RPMI7951 (cell line): ENCODE data around the gene IFRD2. TPM values are rescaled to one million over a fixed set of nuclear protein-coding genes. Genes with fewer than 3 reads are reported as not detected.

Experiments
- DNase-seq: peaks from one replicate; pipeline ENCODE4 v3.0.0-alpha.2; 2012; ENCODE audit warnings: low read depth
- total RNA-seq: library from RNA; depleted of rRNA; stranded (reverse); fragments of >200 nt; shearing (Covaris generic); gene quantifications from 2 replicates; pipeline ENCODE4 v1.2.3, GENCODE V29; 2014

The IFRD2 gene
- total RNA-seq, 1 experiment from 2014 or later: 97.9 TPM

DNA sequence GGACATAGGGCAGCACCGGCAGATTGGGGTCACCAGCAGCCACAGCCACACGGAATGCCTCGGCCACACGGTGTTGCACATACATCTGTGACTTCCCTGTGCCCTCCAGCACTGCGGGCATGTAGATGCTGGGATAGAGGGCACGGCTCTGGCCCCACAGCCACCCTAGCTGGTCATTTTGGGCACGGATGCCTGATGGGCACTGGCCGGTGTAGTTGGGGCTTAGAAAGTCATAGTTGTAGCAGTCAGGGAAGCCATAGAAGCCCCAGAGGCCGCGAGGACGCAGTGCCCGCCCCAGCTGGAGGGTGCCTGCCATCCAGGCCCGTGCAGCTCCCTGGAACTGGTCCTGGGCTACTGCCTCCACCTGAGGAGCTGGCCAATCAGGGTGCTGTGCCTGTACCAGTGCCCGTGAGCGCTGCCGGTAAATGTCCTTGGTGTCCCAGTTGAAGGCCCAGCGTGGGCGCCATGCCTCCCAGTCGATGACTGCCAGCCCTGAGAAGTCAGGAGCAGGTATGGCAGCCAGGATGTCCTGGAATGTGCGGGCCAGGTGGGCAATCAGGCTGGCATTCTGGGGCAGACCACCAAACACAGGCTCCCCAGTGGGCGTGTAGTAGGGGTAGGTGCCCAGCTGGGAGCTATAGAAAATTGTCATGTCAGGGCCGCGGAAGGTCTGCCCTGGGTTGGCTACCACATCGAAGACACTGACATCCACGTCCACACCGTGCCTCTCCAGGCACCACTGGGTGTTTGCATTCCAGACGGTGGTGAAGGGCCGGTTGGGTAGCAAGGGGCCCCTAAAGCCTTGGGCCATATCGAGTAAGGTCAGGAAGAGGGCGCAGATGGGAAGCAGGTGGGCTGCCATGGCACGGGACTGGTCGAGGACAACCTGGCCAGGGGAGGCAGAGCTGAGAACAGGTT, 10.1 kb upstream of the IFRD2 start:
- no peak for DNase-seq

DNA sequence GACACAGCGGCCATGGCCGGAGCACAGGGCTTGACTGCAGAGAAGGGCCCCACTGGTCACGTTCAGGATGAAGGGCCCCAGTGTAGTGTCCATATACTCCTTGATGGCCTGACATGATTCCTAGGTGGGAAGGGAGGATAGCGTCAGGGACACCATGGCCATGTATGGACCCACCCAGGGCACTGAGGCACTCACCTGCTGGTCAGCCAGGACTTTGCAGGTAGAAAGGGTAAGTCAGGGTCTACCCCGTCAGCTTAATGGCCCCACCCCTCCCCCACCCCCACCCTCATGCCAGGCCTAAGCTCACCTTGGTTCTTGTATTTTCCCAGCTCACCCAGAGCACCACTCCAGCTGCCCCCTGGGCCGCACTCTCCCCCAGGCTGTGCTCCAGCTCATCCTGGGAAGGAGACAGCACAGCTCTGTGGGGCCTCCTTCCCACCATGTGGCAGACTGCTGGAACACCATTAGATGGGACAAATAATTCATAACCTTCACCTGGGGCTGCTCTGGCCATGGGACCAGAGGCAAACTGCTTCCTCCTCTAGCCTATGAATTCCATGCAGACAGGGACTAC, 8.5 kb upstream of the IFRD2 start:
- no peak for DNase-seq

DNA sequence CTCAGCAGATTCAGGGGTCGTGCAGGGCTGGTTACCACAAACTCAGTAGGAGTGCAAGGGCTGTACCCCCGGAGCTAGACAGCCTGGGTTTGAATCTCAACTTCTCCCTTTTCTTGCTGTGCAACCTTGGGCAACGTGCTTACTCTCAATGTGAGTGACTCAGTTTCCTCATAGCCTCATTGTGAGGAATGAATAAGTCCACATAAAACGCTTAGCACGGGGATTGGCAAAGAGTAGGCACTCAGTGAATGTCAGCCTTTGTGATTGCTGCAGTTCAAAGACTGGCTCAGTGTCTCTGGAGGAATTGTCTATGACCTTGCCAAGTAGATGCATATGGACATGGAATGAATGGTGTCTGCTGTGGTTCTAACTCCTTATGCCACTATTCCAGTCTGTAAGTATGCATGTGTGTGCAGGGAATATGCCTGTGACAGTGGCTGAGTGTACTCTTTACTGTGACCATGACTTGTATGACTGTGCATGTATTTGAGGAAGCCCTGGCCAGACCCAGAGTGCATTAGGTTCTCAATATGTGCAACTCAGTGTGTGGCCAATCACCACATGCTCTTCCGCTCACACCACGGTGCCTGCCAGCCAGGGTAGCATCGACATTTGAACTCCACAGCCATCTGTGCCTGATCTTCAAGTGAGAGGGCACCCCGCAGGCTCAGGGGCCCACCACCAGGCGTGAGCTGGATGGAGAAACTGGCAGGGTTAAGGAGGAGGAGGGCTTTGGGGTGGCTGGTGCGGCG, 7.9 kb upstream of the IFRD2 start:
- DNase-seq: peak; percentile 40

DNA sequence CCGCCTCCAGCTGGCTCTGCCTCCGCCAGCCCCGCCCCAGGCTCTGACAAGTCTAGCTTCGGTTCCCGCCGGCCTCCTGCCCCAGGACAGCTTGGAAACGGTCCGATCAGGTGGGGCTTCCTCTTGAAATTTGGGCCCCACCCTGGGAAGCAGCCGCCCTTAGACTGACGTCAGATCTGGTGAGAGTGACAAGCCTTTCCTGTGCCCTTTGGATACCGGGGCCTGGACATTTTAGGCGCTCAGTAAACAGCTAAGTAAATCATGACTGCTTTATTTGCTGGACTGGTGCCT, 7.4 kb upstream of the IFRD2 start:
- DNase-seq: no peak

DNA sequence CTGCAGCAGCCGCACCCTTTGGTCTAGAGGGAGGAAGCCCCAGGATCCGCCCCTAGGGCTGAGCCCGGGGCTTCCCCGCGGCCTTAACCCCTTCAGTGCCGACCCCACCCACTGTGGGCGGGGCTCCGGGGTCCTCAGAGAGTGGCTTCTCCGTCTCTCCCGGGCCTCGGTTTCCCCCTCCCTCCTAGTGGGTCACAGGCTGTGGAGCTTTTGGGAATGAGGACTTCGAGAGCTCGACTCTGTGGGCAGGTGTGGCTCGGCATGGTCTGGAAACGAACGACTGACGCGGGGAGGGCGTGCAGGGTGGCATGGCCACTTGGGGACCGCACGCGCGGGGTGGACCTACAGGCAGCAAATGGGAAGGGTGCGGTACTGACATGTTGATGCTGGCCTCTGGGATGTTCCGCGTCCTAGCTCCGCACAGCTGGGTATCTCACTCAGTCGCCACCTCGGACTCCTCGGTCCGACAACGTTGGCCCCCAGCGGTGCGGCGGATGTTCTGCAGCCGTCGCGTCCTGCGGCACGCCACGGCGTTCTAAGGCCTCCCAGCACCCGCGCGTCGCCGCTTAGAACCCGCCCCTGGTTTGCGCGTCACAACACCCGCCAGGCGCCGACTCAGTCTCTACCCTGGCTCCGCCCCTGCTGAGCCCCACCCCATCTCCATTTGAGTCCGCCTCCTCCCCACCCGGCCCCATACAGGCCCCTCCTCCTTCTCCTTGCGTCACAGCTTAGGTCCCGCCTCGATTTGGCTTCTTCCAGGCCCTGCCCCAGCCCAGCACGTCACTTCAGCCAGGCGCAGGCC, 6.8 kb upstream of the IFRD2 start, which contains the start of the genes HYAL3 and NAA80:
TSS of gene HYAL3 (minus strand) at position 570 of the 802 bp plus-strand sequence. CDS start 3,803 bp downstream, outside the sequence.
TSS of gene NAA80 (minus strand) at position 570 of the 802 bp plus-strand sequence. CDS start 1,942 bp downstream, outside the sequence.
- peak; percentile 99 for DNase-seq

DNA sequence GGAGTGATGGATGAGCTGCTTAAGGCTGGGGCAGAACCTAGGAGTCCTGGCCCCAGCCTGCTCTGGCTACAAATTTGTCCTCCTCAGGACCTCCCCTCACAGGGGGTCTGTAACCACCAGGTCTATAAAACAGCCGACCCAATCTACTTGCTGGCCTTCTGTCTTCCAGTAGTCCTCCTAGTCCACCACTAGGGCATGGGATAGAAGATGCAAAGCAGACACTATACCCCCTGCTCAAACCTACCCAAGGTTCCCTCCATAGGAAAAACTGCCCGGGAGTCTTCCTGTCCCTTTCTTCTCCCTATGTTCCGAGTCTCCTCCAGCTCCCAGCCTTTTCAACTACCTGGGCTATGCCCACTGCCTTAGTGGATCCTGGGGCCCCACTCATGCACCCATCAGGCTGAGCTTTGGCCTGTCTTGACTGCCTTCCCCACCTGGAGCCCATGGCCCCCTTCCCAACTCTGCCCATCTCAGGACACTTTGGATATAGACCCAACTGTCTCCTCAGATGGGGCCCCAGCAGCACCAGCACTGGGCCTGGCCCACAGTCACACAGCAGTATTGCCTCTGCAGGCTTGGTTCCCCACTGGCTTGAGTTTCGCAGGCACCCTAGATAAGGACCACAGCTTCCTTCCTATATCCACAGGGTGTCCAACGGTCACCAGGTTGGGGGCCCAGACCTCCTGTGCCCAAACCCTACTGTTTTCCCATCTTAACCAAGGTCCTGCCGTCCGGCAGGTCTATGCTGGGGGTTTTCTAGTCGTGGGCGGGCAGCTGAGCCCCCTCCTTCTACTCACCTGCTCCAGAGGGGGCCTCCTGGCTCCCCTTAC, 5.9 kb upstream of the IFRD2 start:
- no peak for DNase-seq

DNA sequence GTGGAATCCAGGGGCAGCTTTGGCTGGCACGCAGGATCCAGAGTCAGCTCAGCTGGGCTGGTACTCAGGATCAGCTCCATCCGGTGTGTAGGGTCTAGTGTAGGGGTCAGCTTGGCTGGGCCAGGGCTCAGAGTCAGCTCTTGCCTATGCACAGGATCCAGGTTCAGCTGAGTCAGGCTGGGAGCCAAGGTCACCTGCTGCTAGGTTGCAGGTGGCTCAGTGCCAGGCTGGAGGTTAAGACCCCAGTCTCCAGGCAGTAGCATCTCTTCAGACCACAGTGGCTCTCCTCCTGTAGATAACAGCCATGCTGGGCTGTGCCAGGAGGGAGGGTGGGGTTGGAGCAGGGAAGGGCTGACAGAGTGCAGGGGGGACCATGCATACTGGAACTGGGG, 5.2 kb upstream of the IFRD2 start:
- DNase-seq: no peak

DNA sequence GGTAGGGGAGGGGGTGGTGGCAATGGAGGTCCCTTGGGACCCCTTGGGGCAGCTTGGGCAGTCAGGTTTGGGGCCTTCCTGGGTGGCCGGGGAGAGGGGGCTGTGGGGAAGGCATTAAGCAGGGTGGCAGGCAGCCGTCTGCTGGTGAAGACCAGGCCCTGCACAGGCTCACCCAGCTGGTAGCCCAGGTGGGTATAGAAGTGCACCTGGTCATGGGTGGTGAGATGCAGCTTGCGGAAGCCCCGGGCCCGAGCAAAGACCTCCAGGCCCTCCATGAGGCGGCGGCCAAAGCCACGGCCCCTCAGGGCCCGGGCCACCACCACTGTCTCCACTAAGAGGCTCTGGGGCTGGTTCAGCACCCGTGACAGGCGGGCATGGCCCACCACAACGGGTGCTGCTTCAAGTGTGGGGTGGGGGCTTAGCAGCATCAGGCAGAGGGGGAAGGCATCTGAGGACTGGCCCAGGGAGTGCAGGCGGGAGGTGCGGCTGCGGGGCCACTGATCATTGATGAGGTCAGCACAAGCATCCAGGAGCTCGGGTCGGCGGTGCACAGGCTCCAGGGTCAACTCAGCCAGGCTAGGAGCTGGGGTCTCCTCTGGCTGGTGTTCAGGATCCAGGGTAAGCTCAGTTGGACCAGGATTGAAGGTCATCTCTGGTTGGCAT, 4.6 kb upstream of the IFRD2 start:
- no peak for DNase-seq

DNA sequence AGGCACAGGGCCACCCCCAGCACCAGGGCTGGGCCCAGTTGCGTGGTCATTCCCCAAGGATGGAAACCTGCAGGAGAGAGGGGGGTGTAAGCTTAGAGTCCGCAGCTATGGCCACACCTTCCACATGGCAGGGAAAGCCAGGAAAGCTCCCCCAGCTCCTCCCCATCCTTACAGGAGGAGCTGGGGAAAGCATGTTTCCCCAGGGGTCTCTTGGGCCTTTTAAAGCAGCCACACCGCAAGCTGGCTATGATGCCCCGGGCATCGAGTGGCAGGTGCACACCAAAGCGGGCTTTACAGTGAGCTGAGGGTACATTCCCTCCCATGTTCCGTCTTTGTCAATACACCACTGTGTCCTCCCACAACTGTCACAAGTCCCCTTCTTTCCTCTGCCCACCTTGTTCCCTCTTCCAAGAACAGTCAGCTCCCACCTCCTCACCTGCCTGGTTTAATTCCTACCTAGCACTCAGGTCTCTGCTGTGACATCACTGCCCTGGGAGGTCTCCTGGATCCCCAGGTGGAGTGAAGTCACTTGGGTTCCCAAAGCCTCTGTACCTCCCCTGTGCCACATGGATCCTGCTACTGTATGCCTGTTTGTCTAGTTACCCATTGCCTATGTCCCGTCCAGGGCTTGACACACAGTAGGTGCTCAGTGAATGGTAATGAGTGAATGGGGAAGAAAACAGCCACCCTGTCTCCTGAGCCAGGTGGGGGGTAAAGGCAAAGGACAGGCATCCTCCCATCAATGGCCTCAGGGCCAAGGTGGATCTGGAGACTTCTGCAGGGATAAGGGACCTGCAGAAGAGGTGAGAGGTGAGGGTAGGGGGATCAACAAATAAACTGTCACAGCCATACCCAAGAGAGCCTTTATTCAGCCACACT, 3.6 kb upstream of the IFRD2 start:
- no peak for DNase-seq

DNA sequence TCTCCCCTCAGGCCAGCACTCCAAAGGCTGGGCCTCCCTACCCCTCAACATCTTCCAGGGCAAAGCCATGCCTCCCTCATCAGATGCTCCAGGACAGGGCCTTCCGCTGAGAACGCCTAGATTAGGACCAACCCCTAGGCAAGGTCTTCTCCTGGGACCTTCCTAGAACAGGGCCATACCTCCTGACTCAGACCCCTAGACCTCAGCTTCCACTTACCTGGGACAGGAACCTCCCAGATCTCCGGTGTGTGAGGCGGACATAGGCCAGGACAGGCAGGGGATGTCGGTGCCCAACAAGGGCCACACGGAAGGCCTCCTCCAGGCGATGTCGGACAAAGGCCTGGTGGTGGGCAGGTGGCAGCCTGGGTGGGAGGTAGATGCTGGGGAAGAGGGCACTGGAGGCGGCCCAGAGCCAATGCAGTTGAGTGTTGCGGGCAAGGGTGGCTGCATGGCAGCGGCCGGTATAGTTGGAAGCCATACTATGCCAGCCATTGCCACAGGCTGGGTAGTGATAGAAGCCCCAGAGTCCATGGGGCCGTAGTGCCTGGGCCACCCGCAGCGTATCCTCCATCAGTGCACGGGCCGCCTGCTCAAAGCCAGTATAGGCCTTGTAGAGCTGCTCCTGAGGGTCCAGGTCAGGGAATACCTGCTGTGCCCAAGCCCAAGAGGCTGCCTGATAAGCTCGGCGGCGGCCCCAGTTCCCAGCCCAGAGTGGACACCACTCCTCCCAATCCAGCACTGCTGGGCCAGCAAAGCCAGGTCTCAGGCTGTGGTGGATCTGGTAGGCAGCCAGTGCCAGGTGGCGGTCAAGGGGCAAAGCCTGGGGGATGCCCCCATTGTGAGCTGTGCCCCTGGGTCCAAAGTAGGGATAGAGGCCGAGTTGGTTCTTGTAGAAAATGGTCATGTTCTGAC, 2.5 kb upstream of the IFRD2 start:
- DNase-seq: no peak

DNA sequence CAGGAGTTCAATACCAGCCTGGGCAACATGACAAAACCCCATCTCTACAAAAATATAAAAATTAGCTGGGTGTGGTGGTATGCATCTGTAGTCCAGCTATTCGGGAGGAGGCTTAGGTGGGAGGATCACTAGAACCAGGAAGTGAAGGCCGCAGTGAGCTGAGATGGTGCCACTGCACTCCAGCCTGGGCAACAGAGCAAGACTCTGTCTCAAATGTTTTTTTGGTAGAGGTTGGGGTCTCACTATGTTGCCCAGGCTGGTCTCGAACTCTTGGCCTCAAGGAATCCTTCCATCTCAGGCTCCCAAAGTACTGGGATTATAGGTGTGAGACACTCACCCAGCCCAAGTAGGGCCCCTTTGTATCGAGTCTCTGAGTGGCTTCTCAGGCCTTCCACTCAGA, 1.9 kb upstream of the IFRD2 start:
- DNase-seq: no peak

DNA sequence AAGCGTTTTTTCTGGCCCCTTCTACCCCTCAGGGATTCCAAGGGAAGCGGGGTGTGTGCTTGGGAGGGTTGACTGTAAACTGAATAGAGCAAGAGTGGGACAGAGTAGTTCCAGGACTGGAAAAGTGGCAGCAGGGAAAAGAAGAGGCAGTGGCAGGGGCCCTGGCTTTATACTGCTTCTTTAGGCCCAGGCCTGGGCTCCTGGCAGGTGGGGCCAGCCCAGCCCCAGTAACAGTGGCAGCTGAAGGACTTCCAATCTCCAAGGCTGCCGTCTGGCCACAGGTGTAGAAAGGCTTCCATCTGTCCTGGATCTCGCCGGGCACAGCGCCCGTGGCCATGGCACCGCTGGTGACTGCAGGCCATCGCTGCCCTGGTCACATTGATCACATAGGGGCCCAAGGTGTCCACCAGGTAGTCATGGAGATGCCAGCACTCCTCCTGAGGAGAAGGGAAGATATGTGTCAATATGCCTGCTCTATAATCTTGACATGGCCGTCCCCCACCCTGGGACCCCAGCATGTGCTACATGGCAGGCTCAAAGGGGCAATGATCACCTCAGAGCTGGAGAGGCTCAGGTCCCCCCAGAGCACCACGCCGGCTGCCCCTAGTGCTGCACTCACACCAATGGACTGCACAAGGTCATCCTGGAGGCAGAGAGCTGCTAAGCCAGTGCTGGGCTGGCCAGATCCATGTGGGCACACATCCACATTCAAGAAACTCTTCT, 1.0 kb upstream of the IFRD2 start:
- DNase-seq: no peak

DNA sequence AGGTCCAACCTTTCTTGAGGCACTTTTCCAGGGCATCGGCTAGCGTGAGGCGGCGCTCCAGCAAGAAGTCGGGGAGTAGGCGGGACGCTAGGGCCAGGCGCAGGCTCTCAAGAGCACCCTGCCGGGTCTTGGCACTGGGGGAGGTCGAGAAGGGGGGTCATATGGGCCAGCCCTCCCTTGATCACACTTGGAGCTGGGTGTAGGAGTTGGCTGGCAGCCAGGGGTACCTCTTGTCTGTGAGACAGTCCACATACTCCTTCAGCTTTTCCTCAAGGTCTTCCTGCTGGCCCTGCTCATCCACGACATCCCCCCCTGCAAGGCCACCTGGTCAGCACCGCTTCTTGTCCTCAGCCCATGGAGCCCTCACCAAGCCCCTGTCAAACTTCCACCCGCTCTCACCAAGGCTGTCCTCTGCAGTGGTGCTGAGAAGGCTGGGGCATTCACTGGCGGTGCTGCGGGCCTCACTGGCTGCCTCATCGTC, 2.0 kb downstream of the IFRD2 start:
- no peak for DNase-seq

DNA sequence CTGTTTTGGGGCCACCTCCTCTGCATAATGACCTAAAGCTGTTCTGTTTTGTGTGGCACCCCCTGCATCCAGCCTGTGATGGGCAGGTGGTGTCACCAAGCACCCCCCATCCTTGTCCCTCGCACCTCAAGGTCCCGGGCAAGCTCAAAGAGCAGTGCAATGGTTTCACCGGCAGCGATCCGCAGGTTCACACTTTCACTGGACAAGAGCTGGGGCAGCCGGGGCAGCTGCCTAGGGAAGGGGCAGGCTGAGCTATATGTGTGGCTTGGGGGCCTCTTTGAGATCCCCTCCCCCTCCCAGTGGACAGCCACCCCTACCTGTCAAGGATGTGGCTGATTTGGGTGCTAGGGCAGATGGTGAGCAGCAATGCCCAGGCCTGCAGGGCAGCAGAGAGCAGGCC, 3.1 kb downstream of the IFRD2 start:
- no peak for DNase-seq

DNA sequence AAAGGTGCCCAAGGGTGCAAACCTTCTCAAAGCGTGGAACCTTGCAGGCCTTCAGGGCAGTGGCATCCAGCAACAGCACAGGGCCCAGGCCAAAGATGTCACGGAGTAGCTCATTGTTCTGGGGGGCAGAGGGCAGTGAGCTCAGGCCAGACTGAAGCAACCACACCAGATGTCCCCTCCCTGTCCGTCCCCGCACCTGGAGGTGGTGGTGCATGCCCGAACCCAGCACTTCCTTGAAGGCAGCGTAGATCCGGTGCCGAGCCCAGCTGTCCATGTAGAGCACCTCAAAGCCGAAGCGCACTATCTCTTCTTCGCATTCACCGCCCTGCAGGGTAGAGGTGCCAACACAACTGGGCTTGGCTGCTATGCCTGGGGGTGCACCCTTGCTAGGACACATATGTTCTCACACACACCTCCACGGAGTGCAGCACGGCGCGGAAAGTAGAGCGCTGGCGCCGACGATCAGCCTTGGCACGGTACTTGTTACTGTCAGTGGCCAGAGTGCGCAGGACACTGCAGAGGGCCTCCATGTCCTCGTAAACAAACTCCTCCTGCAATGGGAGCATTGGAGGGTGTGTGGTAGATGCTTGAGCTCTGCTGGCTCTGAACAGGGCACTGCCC, 3.7 kb downstream of the IFRD2 start:
- no peak for DNase-seq

DNA sequence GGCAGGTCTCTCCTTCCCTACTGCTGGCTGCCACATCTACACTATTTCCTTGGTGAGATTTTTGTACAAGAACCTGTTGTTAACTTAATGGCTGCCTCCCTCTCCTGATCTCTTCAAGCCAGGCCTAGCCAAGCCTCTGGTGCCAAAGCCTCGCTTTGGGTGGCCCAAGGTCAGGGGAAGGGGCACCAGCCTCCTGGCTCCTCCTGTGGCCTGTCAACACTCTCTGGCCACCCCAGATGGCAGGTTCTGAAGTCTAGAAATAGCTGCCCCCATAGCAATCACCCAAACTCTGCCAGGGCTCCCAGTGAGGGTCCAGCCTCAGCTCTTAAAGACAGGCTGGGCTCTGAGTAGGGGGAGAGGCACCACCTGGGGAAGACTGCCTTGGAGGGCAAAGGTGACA, 5.0 kb downstream of the IFRD2 start:
- DNase-seq: no peak
